Activated gamma-delta T cell (primary cell): ENCODE data around the gene TNFAIP8L1.
"Not testable (repeated sequence)": the region's sequence is repeated elsewhere in the genome, so short reads cannot be mapped to it uniquely, and the experiment has no call there.

Experiments
- DNase-seq: peaks from one replicate; lab custom pipeline; 2025; lab: John Stamatoyannopoulos, UW
- total RNA-seq, 2 donors: gene quantifications; one replicate each; lab custom pipeline; 2026; lab: John Stamatoyannopoulos, UW

TNFAIP8L1 gene
- total RNA-seq: 36.5 to 39.1 reads per million in 2 donors

- DNase-seq: peak; percentile 99
Measured at GRCh38 chr19:4638828-4639530, at the start of gene TNFAIP8L1. Gene TNFAIP8L1, plus strand, starts transcription at chr19:4639516. Its CDS starts 12,354 bp downstream, at chr19:4651870.

DNA sequence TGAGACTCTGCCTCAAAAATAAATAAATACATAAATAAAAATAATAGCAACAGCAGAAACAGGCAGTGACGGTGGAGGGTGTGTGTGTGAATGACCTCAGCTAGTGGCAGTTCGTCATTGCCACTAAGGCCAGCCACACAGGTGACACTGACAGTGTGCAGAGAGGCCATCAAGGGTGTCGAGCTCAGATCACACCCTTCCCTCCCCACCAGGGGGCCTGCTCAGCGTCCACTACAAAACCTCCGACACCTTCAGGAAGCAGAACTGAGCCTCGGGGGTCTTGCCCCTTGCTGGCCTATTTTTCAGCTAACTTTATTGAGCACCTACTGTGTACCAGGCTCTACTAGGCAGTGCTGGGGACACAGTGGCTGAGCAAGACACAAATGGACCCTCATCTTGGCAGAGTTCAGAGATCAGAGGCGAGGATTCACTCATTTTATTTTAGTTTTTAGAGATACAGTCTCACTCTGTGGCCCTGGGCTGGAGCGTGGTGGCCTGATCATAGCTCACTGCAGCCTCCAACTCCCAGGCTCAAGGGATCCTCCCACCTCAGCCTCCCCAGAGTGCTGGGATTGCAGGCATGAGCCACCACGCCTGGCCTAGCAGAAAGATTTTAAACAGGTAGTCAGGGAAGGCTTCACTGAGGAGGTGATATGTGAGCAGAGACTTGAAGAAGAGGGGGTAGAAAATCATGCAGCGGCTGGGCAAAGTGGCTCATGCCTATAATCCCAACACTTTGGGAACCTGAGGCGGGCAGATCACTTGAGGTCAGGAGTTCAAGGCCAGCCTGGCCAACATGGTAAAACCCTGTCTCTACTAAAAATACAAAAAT lies 49.5 kb upstream of the TNFAIP8L1 start:
- DNase-seq: no peak

GRCh38 chr19:4590559-4590958 lies 48.8 kb upstream of the TNFAIP8L1 start:
- DNase-seq: no peak

DNA sequence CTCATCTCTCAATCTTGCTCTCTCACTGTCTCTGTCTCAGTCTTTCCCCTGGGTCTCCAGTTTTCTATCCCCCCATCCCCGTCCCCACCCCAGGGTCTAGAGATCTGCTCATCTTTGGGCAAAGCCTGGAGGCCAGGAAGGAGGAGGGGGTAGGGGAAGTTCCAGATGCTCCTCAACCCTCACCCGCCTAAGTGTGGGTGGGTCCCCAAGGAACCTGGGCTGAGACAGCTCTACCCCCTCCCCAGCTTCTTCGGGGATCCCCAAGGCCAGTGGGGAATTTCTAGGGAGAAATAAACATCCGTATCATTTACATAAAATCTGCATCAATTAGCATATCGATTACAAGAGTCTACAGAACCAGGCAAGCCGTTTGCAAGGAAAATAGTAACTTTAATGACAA lies 48.0 kb upstream of the TNFAIP8L1 start:
- no peak for DNase-seq

DNA sequence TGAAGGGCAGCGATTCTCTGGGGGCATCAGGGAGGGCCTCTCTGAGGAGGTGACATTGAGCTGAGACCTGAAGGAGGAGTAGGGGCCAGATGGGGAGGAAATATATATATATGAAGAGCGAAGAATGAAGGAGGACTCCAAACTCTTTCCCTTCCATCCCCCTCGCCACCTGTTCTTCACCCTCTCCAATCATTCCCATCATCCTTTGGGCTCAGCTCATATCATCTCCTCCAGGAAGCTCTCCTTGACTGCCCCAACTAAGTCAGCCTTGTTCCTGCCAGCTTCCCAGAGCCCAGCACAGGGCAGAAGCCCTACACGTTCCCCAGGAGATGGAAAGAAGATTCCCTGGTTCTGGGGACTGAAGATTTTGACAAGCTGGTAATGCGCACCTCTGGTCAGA lies 46.9 kb upstream of the TNFAIP8L1 start:
- DNase-seq: no peak

DNA sequence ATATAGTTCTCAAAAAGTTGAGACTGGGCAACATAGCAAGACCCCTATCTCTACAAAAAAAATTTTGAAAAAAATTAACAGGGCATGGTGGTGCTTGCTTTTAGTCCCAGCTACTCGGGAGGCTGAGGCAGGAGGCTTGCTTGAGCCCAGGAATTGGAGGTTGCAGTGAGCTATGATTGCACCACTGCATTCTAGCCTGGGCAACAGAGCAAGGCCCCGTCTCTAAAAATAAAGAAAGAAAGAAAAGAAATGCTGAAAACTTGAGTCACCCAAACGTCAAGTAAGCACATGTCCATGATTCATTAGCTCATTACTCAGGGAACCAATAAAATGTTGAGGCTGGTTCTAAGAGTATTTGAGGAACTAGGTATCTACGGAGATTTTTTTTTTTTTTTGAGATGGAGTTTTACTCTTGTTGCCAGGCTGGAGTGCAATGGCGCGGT lies 45.9 kb upstream of the TNFAIP8L1 start:
- no peak for DNase-seq

DNA sequence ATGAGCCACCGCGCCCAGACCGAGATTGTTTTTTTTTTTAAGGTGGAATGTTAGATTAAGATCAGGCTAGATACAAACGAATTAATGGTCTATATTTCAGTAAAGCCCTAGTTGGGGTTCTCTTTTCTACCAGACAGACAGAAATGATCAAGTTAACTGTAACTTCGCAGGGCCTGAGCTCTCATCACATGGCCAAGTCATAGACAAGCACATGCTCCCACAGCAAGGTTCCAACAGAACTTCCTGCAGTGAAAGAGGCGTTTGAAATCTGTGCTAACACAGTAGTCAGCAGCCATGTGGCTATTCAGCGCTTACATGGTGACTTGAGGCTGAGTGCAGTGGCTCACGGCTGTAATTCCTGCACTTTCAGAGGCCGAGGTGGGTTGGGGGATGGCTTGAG lies 45.1 kb upstream of the TNFAIP8L1 start:
- no peak for DNase-seq

DNA sequence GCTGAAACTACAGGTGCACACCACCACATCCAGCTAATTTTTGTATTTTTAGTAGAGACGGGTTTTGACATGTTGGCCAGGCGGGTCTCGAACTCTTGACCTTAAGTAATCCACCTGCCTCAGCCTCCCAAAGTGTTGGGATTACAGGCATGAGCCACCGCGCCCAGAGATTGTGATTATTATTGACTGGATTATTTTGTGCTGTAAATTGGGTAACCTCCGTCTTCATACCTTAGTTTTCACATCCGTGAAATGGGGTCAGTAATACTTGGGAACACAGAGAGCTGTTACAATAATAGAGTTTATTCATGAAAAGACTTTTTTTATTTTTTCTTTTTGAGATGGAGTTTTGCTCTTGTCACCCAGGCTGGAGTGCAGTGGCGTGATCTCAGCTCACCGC lies 44.2 kb upstream of the TNFAIP8L1 start:
- DNase-seq: not testable (repeated sequence)

DNA sequence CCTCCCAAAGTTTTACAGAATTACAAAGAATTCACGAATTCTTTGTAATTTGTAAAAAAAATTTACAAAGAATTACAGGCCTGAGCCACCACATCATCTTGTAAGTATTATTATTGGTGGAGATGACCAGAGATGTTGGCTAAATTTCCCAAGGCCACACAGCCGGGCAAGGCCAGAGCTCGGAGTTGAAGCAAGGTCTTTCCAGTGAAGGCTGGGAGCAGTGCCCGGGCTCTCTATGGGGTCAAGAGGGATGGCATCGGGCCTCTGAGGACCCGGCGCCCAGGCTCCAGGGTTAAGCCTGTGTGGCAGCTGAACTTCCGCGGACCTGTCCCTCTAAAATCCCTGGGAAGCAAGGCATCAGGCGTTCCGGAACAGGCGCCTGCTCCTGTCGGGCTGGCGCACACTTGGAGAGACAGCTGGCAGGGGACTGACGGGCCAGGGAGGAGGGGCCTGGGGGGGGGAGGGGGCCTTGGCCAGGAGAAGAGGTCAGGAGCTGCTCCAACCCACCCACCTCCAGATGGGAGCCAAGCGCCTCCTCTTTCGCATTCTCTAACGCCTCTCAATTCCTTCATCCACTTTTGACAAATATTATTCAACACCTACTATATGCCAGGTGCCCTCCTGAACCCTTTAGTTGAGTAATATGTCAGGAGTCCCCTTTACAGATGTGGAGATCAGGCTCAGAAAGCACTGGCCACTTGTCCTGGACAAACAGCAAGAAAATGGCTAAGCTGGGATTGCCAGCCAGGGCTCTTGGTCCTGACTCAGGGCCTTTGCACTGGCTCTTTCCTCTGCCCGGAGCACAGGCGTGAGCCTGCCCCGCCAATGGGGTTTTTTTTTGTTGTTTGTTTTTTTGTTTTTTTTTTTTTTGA lies 43.0 kb upstream of the TNFAIP8L1 start:
- DNase-seq: no peak

DNA sequence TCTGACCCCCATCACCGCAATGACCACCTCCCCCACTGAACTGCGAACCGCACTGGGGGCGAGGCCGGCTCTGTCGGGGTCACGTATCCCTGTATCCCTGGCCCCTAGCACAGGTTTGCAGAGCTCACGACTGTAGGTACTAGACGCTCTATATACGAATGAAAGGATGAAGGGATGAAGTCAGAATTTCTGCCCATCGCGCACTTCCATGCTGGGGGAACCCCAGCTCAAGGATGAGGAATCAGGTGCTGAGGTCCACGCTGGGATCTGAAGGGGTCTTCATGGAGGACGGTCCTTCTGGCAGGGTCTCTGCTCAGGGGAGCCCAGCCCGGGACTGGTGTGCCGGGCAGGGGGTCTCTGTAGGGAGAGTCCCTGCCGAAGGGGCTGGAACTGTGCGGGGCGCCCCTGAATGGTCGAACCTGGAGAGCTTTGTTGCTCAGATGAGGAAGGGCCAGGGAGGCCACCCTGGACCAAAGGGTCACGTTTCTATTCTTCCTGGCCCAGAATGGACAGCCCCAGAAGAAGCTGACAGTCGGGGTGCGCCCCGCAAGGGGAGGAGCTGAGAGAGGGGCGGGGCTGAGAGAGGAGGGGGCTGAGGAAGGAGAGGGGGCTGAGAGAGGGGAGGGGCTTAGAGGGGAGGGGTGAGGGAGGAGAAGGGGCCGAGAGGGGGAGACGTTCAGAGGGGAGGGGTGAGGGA lies 41.9 kb upstream of the TNFAIP8L1 start:
- DNase-seq: no peak

- no peak for DNase-seq
Measured at GRCh38 chr19:4597975-4598671, 41.2 kb upstream of the TNFAIP8L1 start.

DNA sequence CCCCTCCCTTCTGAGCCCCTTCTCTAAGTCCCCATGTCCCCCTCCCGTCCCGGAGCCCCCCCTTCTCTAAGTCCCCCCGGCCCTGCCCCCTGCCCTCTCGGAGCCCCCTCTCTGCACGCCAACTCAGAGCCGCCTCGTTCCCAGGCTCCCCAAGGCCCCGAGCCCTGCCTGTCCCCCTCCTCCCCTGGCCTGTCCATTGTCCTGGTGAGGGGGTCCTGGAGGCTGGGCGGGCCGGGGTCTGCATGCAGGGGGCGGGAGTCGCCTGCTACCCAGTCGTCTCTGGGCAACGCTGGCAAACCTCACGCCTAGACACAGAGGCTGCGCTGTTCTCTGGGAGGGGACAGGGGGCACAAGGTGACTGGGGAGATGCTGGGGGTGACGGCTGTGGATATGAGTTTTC lies 40.6 kb upstream of the TNFAIP8L1 start:
- DNase-seq: no peak

GRCh38 chr19:4600082-4600481 lies 39.2 kb upstream of the TNFAIP8L1 start:
- DNase-seq: no peak

GRCh38 chr19:4600893-4601292 lies 38.4 kb upstream of the TNFAIP8L1 start:
- DNase-seq: no peak

- DNase-seq: no peak
Measured at GRCh38 chr19:4602173-4602788, 37.0 kb upstream of the TNFAIP8L1 start.

DNA sequence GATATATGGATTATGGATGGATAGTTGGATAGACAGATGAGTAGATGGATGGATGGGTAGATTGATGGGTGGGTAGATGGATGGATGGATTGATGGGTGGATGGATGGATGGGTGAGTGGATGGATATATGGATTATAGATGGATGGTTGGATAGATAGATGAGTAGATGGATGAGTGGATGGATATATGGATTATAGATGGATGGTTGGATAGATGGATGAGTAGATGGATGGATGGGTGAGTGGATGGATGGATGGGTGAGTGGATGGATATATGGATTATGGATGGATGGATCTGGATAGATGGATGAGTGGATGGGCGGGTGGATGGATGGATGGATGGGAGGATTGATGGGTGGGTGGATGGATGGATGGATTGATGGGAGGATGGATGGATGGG lies 36.4 kb upstream of the TNFAIP8L1 start:
- DNase-seq: no peak

DNA sequence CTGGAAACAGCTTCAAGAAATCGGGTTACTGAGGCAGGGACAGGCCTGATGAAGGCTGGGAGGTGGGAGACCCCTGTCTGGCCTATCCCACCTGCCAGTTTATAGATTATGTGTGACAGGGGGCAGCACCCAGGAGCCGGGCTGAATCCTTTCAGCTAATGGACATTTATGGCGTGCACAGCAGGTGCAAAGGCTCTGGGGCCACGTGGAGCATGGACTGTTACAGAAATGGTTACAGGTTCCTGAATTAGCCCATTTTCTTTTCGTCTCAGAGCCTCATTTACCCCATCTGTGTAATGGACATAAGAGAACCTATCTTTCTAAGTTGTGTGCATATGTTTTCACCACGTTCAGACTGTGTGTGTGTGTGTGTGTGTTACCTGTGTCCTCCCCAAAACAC lies 34.4 kb upstream of the TNFAIP8L1 start:
- DNase-seq: no peak

DNA sequence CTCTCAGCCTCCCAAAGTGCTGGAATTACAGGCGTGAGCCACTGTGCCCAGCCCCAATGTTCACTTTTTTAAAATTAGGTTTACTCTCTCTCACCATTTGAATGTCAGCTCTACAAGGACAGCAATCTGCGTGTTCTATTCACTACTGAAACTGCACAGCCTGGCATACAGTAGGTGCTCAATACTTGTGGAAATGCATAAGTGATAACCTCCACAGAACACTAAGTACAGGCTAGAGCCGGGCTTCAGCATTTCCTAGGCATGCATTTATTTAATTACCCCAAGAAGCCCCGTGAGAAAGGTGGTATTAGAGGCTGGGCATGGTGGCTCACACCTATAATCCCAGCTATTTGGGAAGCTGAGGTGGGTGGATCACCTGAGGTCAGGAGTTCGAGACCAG lies 33.1 kb upstream of the TNFAIP8L1 start:
- DNase-seq: no peak

- no peak for DNase-seq
Measured at GRCh38 chr19:4606921-4607678, 32.2 kb upstream of the TNFAIP8L1 start.
